Measurements from ENCODE around the gene METTL4.

METTL4 gene

DNA sequence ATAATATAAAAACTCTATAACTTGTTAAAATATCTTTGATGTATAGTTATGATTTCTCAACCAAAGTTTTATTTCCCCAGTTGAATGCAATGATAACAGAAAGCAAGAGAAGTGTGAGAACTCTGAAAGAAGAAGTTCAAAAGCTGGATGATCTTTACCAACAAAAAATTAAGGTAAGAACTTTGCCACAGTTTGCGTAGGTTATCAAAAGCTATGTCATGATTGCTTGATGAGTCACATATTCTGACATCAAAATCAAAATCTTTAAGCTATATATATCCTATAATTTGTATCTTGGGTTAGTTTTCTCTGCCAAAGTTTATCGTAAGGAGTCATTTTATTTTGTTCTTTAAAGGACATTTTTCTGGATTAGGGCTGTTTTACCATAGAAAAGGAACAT, 35.0 kb upstream of the METTL4 start:
- TF ChIP-seq, protein P1, sequence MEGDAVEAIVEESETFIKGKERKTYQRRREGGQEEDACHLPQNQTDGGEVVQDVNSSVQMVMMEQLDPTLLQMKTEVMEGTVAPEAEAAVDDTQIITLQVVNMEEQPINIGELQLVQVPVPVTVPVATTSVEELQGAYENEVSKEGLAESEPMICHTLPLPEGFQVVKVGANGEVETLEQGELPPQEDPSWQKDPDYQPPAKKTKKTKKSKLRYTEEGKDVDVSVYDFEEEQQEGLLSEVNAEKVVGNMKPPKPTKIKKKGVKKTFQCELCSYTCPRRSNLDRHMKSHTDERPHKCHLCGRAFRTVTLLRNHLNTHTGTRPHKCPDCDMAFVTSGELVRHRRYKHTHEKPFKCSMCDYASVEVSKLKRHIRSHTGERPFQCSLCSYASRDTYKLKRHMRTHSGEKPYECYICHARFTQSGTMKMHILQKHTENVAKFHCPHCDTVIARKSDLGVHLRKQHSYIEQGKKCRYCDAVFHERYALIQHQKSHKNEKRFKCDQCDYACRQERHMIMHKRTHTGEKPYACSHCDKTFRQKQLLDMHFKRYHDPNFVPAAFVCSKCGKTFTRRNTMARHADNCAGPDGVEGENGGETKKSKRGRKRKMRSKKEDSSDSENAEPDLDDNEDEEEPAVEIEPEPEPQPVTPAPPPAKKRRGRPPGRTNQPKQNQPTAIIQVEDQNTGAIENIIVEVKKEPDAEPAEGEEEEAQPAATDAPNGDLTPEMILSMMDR (conservative IDR thresholded peaks at IDR 0.05; ENCODE audit: low read length), result no peak
- DNase-seq (ENCODE audit: low read depth), result no peak
- no peak overlapping the region for H3K4me3 ChIP-seq (ENCODE audit: low read length)

DNA sequence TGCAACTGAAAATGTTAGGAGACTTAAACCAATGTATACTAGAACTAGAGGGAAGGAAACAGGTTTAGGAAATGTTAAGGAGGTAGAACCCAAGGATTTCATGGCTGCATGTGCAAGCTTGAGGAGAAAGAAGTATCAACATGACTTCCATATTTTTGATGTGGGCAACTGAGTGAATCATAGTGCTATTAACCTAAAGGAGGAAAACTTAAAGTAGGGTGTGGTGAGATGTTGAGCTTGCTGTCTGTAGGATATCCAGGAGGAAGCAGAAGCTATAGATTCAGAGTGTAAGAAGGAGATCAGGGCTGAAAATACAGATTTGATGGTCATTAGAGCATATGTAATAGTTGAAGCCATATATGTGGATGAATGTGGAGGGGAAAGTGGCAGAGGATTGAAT, 31.5 kb upstream of the METTL4 start:
- TF ChIP-seq, protein P1 (conservative IDR thresholded peaks at IDR 0.05; ENCODE audit: low read length), result no peak
- no peak overlapping the region for H3K4me3 ChIP-seq (ENCODE audit: low read length)
- DNase-seq (ENCODE audit: low read depth), result no peak

DNA sequence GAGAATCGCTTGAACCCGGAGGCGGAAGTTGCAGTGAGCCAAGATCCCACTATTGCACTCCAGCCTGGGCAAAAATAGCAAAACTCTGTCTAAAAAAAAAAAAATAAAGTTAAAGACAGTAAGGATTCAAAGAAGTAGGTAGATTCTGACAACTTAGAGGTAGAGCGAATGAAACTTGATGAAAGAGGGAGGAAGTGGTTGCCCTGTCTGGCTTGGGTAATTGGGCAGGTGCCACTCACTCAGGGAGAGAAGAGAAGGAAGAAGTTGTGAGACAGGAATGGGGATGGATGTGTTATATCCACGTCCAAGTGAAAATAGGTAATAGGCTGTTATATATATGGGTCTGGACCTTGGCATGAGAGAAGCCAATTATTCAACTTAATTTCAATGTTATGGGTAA, 26.3 kb upstream of the METTL4 start:
- DNase-seq (ENCODE audit: low read depth), result no peak
- no peak overlapping the region for H3K4me3 ChIP-seq (ENCODE audit: low read length)
- TF ChIP-seq, protein P1 (conservative IDR thresholded peaks at IDR 0.05; ENCODE audit: low read length), result no peak

DNA sequence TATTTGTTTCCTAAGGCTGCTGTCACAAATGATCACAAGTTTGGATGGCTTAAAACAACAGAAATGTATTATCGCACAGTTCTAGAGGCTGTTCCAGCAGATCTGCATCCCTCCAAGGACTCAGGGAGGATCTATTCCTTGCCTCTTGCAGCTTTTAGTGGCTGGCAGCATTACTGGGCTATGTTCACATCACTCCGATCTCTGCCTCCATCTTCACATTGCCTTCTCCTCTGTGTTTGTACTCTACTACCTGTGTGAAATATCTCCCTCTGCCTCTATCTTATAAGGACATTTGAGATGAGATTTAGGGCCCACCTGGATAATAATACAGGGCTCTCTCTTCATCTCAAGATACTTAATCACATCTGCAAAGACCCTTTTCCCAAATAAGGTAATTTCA, 19.0 kb upstream of the METTL4 start:
- TF ChIP-seq, protein P1 (conservative IDR thresholded peaks at IDR 0.05; ENCODE audit: low read length), result no peak
- no peak overlapping the region for H3K4me3 ChIP-seq (ENCODE audit: low read length)
- DNase-seq (ENCODE audit: low read depth), result no peak

DNA sequence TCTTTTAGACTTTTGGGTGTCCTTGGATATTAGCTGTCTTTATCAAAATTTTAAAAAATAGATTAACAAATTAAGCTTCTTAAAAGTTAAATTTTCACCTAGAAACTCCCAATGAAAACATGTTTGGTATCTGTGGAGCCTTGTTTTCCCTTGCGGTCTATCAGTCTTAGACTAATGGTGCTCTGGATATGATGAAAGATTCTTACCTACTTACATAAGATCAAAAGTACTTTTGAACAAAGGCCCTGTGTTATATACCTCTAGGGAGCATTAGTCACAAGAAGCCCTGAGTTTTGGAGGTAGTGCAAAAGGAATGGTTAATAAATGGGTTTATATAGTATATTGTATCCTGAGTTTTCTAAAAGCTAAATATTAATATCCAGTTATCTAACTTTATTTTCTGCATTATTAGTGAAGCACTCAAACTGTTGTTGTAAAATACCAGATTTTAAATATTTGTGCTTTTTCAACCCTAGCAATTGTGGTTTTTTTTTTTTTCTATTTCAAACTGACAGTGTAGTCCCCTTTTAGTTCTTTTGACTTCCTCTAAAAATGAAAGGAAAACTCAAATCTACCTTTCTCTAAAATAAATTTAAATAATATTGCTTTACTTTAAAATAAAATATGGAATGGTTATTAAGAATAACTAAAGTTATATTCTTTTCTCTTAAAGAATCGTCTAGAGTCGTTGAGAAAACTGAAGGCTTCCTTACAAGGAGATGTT, 18.2 kb upstream of the METTL4 start:
- DNase-seq (ENCODE audit: low read depth), result peak; percentile 21
- no peak overlapping the region for H3K4me3 ChIP-seq (ENCODE audit: low read length)
- TF ChIP-seq, protein P1 (conservative IDR thresholded peaks at IDR 0.05; ENCODE audit: low read length), result no peak

DNA sequence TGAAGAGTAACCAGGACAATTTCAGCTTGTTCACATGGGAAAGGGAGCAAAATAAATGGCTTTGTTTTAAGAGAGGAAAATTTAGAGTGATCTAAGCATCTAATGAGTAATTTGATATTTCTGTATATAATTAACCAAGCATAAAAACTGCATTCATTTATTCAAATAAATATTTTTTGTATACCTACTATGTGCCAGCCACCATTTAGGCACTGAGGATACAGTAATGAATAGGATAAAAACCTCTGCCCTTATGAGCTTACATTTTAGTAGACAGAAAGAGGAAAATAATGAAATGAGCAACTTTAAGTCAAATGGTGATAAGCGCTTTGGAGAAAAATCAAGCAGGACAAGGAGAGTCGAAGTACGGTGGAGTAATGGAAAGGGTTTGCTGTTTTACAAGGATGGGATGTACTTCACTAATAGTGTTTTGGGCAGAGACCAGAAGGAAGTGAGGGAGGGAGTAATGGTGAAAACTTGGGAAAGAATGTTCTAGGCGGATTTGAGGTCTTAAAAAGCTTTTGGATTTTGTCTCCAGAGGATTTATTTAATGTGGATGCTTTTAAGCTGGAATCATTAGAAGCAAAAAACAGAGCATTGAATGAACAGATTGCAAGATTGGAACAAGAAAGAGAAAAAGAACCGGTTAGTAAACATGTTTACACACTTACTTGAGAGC, 17.5 kb upstream of the METTL4 start:
- TF ChIP-seq, protein P1 (conservative IDR thresholded peaks at IDR 0.05; ENCODE audit: low read length), result no peak
- DNase-seq (ENCODE audit: low read depth), result peak; percentile 12

DNA sequence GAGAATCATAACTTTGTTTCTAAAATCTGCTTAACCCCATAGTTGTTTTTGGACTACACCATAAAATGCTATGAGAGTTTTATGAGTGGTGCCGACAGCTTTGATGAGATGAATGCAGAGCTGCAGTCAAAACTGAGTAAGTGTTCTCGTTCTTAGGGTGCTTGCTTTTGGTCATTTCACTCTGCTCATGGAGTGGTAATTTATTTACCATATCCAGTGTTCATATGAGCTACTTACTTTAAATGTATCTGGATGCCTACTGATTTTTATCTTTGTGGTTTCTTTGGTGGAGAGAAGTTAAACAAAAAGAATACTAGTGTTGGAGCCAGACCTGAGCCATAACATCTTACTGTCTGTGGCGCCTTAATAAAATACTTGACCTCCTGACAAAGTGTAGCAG, 16.5 kb upstream of the METTL4 start:
- TF ChIP-seq, protein P1 (conservative IDR thresholded peaks at IDR 0.05; ENCODE audit: low read length), result no peak
- no peak overlapping the region for H3K4me3 ChIP-seq (ENCODE audit: low read length)
- no peak for DNase-seq (ENCODE audit: low read depth)

More for the DNA sequence above, 17.5 kb upstream of the METTL4 start:
- no peak overlapping the region for H3K4me3 ChIP-seq (ENCODE audit: low read length)
